A673 (cell line): Measurements from ENCODE around the gene ABHD17A. TPM values are rescaled to one million over a fixed set of nuclear protein-coding genes. Genes with fewer than 3 reads are reported as not detected.
A peak's percentile ranks its signal among the peaks of the same experiment; 100 is the strongest.
"Not testable (repeated sequence)": the region's sequence is repeated elsewhere in the genome, so short reads cannot be mapped to it uniquely, and the experiment has no call there.

ENCODE experiments used
- Bru-seq: library from RNA; stranded (reverse); fragments of 400-500 nt; gene quantifications from one replicate; lab custom pipeline; 2021; lab: Mats Ljungman, UMichigan
- BruChase-seq, 2 experiments: library from RNA; stranded (reverse); fragments of 400-500 nt; gene quantifications; one replicate each; lab custom pipeline; 2021; lab: Mats Ljungman, UMichigan
- BruUV-seq: library from RNA; stranded (reverse); fragments of 400-500 nt; replicated peaks from 2 replicates; lab custom pipeline; 2021; lab: Mats Ljungman, UMichigan
- CTCF ChIA-PET: fragments of 300-600 bp; sonication (Branson Sonifier 250); formaldehyde crosslinking; loops from one replicate; lab custom pipeline; 2022; ENCODE audit warnings: antibody characterized with exemption; lab: Charles Lee
- POLR2A ChIA-PET: fragments of 300-600 bp; sonication (Branson Sonifier 250); formaldehyde crosslinking; loops from one replicate; lab custom pipeline; 2022; ENCODE audit warnings: antibody characterized with exemption; ENCODE audit not compliant: low non-redundant PET; lab: Charles Lee
- DNase-seq: peaks from one replicate; pipeline ENCODE4 v3.0.0-alpha.2; 2015; ENCODE audit warnings: low spot score
- H3K27ac ChIP-seq: fragments of 200-600 bp; sonication (generic); 2 replicates; pipeline ENCODE4 v1.5.1; 2016; ENCODE audit warnings: mixed run types, low read depth, mild to moderate bottlenecking, mixed read lengths, antibody characterized with exemption, low read length; ENCODE audit not compliant: poor library complexity, severe bottlenecking
- H3K27me3 ChIP-seq: fragments of 200-600 bp; sonication (generic); replicated peaks from 2 replicates; pipeline ENCODE4 v1.6.1; 2017; ENCODE audit warnings: mixed run types, low read depth, mild to moderate bottlenecking, mixed read lengths, antibody characterized with exemption, low read length; ENCODE audit not compliant: insufficient read depth, poor library complexity
- H3K36me3 ChIP-seq: fragments of 200-600 bp; sonication (generic); 2 replicates; pipeline ENCODE4 v1.6.1; 2016; ENCODE audit warnings: mixed run types, mild to moderate bottlenecking, mixed read lengths, antibody characterized with exemption, low read length; ENCODE audit not compliant: insufficient read depth, poor library complexity, severe bottlenecking
- H3K4me1 ChIP-seq: fragments of 200-600 bp; sonication (generic); 2 replicates; pipeline ENCODE4 v1.6.1; 2017; ENCODE audit warnings: mixed run types, mild to moderate bottlenecking, mixed read lengths, antibody characterized with exemption, low read length; ENCODE audit not compliant: insufficient read depth, poor library complexity, severe bottlenecking
- H3K4me3 ChIP-seq: fragments of 200-600 bp; sonication (generic); 2 replicates; pipeline ENCODE4 v1.5.1; 2016; ENCODE audit warnings: low read depth, mixed run types, mild to moderate bottlenecking, mixed read lengths, low read length; ENCODE audit not compliant: poor library complexity, severe bottlenecking
- H3K9me3 ChIP-seq: fragments of 200-600 bp; sonication (generic); 2 replicates; pipeline ENCODE4 v1.6.1; 2016; ENCODE audit warnings: mixed run types, low read depth, mild to moderate bottlenecking, mixed read lengths, antibody characterized with exemption, low read length; ENCODE audit not compliant: poor library complexity, severe bottlenecking
- CTCF ChIP-seq: fragments of 300-800, 200-600 bp; sonication (generic); conservative IDR thresholded peaks from 2 replicates; pipeline ENCODE4 v1.5.1; 2017; ENCODE audit warnings: low read depth, mild to moderate bottlenecking, antibody characterized with exemption, low read length, moderate library complexity, mixed read lengths
- EZH2 ChIP-seq: fragments of 200-600 bp; sonication (generic); IDR thresholded peaks from 2 replicates; pipeline ENCODE4 v1.6.1; 2017; ENCODE audit warnings: borderline replicate concordance, low read depth, mild to moderate bottlenecking, mixed read lengths, antibody characterized with exemption, low read length; ENCODE audit not compliant: poor library complexity, severe bottlenecking
- intact Hi-C: fragments of 100-400 bp; cut with micrococcal nuclease; formaldehyde crosslinking; loops from one replicate; pipeline ENCODE4 v1.10.0; 2022; ENCODE audit not compliant: unreplicated experiment
- long read RNA-seq: library from polyadenylated mRNA; stranded (forward); transcript quantifications from one replicate; pipeline ENCODE4 v2.0.0, GENCODE V29; 2022
- total RNA-seq: library from RNA; stranded (reverse); gene quantifications from 2 replicates; pipeline ENCODE4 v1.2.3, GENCODE V29; 2021

Gene ABHD17A
- total RNA-seq (56.9 and 60.0 TPM in 2 replicates), Bru-seq, nascent RNA (percentile 51 among the genes with signal in this experiment), BruChase-seq, experiment 1, labeled RNA remaining after a 2-hour chase (percentile 63 among the genes with signal in this experiment), BruChase-seq, experiment 2, labeled RNA remaining after a 6-hour chase (percentile 73 among the genes with signal in this experiment)
- long read RNA-seq, full-length matches to known transcripts, result 173 of 200 reads
- long read RNA-seq, partial matches to known transcripts, result 17 of 200 reads
- long read RNA-seq, other reads (novel, unspliced or antisense), result 10 of 200 reads

- H3K27ac ChIP-seq, result peak within 1 kb of the TSS; percentile 64
- H3K4me1 ChIP-seq, H3K36me3 ChIP-seq, H3K9me3 ChIP-seq, H3K27me3 ChIP-seq, intact Hi-C loops, BruUV-seq: not testable (repeated sequence)
- POLR2A ChIA-PET, result interaction anchor here (0.6 kb wide), 3 partner anchors 13 to 63 kb away, joined by 3 to 9 read pairs (median 4); no protein-coding TSS in a partner anchor
- peak; percentile 97 for DNase-seq
- CTCF ChIA-PET, result interaction anchor here (0.6 kb wide), 2 partner anchors 18 to 480 kb away, joined by 6 to 9 read pairs; no protein-coding TSS in a partner anchor
- peak within 1 kb of the TSS; percentile 94 for H3K4me3 ChIP-seq
These were observed at the start of gene ABHD17A for GRCh38 chr19:1885398-1886119. ABHD17A (minus strand) TSS chr19:1885496; CDS start chr19:1881566, 3,930 bp downstream.

GRCh38 chr19:1933942-1934341 is 48.6 kb upstream of the ABHD17A start:
- no peak for TF ChIP-seq EZH2
- no peak for TF ChIP-seq CTCF
- H3K9me3 ChIP-seq, result peaks cover 3% of the 10 kb centered on the region
- CTCF ChIA-PET, result interaction anchor here (0.6 kb wide), 1 partner anchor 25 kb away, joined by 3 read pairs; no protein-coding TSS in a partner anchor
- intact Hi-C loops, result no loop called here
- H3K27me3 ChIP-seq, result no peaks in the 10 kb centered on the region
- no TSS peak for BruUV-seq
- H3K27ac ChIP-seq, result no peak overlapping the region
- H3K4me3 ChIP-seq, result no peak overlapping the region
- no peaks in the 10 kb centered on the region for H3K36me3 ChIP-seq
- H3K4me1 ChIP-seq, result peaks cover 11% of the 10 kb centered on the region
- no peak for DNase-seq
- POLR2A ChIA-PET, result no interaction called here

- no TSS peak for BruUV-seq
- TF ChIP-seq CTCF (no peak), EZH2 (no peak)
- intact Hi-C loops, result no loop called here
- peaks cover 3% of the 10 kb centered on the region for H3K9me3 ChIP-seq
- peaks cover 9% of the 10 kb centered on the region for H3K4me1 ChIP-seq
- H3K36me3 ChIP-seq, result no peaks in the 10 kb centered on the region
- ChIA-PET CTCF (no interaction called here), POLR2A (no interaction called here)
- no peak overlapping the region for H3K27ac ChIP-seq
- no peaks in the 10 kb centered on the region for H3K27me3 ChIP-seq
- H3K4me3 ChIP-seq, result no peak overlapping the region
- no peak for DNase-seq
These were observed 47.9 kb upstream of the ABHD17A start for GRCh38 chr19:1933244-1933643.
